DND-41 (cell line): ENCODE results near the gene LMF2.

Experiments
- EZH2 ChIP-seq: IDR thresholded peaks from 3 replicates; pipeline ENCODE4 v1.6.1; 2012; ENCODE audit warnings: borderline replicate concordance, low read depth, mild to moderate bottlenecking, moderate library complexity, low read length, inconsistent platforms; ENCODE audit not compliant: severe bottlenecking
- TF ChIP-seq, protein P1 (sequence below): IDR thresholded peaks from 2 replicates; pipeline ENCODE4 v1.5.1; 2012; ENCODE audit warnings: borderline replicate concordance, low read length, moderate library complexity, mild to moderate bottlenecking; ENCODE audit not compliant: poor library complexity, severe bottlenecking; ENCODE audit errors: extremely low read depth

DNA sequence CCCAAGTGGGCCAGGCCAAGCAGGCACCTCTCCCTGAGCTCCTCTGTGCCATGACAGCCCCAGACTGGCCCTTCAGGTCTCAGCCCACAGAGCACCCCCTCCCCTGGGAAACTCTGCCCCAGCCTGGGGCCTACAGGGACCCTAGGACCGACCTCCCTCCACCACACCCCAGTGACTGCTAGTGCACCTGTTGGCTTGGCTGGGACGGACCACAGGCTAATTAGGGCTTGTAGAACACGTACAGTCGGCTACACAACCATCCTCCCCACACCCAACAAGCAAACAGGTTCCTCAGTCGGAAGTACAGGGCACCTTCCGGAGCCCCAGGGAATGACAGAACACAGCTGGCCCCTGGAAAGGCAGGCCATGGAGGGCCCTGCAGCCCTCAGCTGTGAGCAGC is 37.0 kb downstream of the LMF2 start:
- TF ChIP-seq, protein P1, sequence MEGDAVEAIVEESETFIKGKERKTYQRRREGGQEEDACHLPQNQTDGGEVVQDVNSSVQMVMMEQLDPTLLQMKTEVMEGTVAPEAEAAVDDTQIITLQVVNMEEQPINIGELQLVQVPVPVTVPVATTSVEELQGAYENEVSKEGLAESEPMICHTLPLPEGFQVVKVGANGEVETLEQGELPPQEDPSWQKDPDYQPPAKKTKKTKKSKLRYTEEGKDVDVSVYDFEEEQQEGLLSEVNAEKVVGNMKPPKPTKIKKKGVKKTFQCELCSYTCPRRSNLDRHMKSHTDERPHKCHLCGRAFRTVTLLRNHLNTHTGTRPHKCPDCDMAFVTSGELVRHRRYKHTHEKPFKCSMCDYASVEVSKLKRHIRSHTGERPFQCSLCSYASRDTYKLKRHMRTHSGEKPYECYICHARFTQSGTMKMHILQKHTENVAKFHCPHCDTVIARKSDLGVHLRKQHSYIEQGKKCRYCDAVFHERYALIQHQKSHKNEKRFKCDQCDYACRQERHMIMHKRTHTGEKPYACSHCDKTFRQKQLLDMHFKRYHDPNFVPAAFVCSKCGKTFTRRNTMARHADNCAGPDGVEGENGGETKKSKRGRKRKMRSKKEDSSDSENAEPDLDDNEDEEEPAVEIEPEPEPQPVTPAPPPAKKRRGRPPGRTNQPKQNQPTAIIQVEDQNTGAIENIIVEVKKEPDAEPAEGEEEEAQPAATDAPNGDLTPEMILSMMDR: no peak
- no peak for TF ChIP-seq EZH2
